GM08714 (cell line): ENCODE data around the gene APBA2.
"Not testable (repeated sequence)": the region's sequence is repeated elsewhere in the genome, so short reads cannot be mapped to it uniquely, and the experiment has no call there.

ENCODE experiments used
- H3K4me3 ChIP-seq: fragments of 200-500 bp; sonication (Bioruptor generic); 2 replicates; pipeline ENCODE4 v1.5.1; 2014; ENCODE audit warnings: mild to moderate bottlenecking, low read length, inconsistent platforms
- ZNF274 ChIP-seq: IDR thresholded peaks from 2 replicates; pipeline ENCODE4 v1.6.1; 2012; ENCODE audit warnings: mild to moderate bottlenecking, low read depth, low read length

APBA2 gene

DNA sequence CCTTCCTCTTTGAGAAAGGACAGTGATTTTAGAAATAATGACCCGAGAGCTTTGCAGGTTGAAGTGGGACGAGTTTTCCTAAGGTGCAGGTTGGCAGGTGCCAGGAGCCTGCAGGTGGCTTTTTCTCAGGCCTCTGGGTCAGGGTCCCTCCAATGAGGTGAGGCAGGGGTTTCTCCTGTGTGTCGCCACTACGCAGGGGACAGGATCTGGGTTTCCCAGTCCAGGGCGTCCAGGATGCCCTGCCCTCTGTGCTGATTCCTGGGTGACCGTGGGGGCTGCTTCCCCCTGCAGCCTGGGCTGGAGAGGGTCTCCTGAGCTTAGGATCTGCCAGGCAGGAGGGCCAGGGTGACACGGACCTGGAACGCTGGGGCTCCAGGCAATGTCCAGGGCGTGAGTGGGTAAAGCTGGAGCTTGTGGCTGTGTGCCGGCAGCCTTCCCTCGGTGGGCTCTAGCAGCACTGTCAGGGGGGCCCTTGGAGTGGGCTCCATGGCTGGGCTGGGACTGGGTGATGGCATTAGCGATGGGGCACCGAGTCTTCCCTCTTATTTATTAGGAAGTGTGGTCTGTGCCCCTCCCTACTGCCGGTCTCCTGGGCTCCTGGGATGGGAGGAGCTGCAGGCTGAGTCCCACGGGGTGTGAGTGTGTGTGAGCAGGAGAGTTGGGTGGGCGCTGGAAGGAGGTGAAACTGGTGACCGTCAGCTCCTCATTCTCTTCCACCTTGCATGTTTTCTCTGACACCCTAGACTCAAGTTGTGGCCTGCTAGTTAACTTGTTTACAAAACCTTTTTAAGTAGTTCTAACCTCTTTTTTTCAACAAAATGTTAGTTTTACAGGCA, 1.8 kb downstream of the APBA2 start:
- H3K4me3 ChIP-seq: no peak overlapping the region

DNA sequence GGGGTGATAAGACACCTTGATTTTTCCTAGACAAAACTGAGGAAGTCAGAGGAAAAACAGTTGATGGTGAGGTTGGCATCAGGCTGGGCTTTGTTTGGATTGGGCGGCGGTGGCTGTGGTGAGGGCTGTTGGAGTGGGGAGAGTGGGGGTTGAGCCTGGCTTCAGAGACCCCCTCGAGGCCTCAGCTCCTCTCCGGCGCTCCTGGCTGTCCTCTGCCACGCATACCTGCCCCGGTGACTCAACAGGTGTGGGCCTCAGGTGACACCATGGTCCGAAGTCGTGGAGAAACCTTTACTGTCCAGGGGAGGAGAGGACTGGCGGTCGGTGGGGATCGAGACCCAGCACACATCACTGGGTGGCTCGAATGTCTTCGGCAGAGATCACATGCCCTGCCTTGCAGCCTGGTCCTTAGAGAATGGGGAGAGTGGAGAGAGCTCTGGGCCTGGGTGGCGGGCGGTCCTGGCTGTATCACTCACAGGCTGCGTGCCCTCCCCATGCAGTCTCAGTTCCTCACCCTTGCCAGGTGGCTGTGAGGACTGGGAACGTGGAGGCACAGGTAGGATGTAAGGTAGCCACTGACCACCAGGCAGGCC, 2.6 kb downstream of the APBA2 start:
- TF ChIP-seq ZNF274: no peak
- H3K4me3 ChIP-seq: no peak overlapping the region

More for the DNA sequence above, 1.8 kb downstream of the APBA2 start:
- TF ChIP-seq ZNF274: no peak

- TF ChIP-seq ZNF274: no peak
- no peak overlapping the region for H3K4me3 ChIP-seq
These were observed 3.1 kb downstream of the APBA2 start for GRCh38 chr15:28888900-28889299.

- no peak for TF ChIP-seq ZNF274
- H3K4me3 ChIP-seq: no peak overlapping the region
These were observed 3.6 kb downstream of the APBA2 start for GRCh38 chr15:28889346-28889745.

GRCh38 chr15:28889871-28890270, 4.1 kb downstream of the APBA2 start:
- not testable (repeated sequence) for H3K4me3 ChIP-seq

DNA sequence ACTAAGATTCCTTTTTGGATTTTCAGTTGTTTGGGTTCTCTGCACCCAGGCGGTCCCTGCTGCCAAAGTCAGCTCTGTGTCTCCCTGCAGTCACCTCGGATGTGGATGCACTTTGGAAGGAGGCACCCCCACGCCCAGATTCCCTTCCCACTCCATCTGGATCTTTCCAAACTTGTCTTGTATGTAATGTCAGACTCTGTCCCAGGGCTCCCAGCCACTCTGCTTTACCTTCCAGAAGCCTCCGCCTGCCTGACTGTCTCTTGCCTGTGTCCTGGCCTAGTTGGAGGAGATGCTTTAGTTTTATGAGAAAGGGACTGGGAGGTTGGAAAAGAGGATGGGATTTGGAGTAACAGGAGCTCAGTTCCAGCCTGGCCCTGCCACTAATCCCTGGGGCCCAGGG, 4.5 kb downstream of the APBA2 start:
- H3K4me3 ChIP-seq: not testable (repeated sequence)

DNA sequence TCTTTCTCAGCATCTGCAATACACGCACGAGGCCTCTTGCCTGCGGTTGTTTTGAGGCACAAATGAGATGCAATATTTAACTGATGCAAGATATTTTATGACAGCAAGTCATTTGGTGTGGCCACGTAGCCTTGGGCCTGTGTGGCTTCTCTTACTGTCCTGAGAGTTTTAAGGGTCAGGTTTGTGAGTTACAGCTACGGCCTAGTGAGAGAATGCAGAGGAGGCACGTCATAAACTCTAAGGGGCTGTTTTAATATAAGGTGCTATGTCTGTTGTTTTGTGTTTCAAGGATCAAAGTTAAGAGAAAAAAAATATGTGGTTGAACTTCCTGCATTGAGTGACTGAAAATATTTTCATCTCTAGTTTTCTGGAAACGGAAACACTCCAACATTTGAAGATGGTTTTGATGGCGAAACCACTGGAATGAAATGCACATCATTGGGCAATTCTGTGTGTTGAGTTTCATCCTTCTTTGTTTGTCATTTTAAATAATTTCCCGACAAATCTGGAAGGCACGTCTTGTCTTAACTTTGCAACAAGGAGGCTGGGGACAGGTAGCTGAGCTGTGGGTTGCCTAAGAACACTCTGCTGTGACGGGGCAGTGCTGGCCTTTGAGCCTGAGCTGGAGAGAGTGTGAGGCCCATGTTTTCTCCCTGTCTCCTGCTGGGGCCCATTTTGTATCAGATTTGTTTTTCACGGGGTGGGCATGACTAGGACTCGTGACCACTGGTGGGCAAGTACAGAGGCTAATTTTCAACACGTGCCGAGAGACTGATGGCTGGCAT, 5.1 kb downstream of the APBA2 start:
- no peak for TF ChIP-seq ZNF274
- no peak overlapping the region for H3K4me3 ChIP-seq

DNA sequence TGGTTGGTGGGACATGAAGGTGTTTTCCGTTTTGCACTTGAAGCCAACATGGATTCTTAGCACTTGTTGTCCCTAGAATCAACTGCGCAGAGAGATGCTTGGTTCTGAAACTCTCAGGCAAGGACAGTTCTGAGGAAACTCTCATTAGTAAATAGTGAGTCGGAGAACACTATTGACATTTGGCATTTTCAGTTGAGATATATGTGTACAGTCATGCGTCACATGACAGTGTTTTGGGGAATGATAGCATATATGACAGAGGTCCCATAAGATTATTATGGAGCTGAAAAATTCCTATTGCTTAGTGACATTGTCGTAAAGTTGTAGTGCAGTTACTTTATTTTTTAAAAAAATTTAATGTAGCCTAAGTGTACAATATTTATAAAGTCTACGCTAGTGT, 5.8 kb downstream of the APBA2 start:
- no peak overlapping the region for H3K4me3 ChIP-seq
- TF ChIP-seq ZNF274: no peak

- no peak overlapping the region for H3K4me3 ChIP-seq
- TF ChIP-seq ZNF274: no peak
These were observed 7.2 kb downstream of the APBA2 start for GRCh38 chr15:28892789-28893610.

DNA sequence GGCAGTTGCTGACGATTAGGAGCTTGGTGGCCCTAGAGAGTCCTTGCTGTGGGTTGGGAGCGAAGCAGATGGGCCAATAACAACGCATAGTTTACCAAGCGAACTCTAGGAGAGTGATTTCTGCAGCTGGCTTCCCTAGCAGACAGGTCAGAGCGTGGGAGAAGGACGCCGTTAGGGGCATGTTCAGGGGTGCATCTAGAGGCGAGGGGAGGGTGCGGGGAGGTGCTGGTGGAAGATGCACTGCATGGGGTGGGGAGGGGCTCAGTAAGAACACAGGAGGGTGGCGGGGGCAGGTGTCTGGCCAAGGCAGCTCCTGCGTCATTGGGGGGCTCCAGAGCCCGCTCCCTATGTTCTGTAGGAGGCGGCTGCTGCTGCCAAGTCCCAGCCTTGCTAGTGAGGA, 8.9 kb downstream of the APBA2 start:
- no peak for TF ChIP-seq ZNF274
- no peak overlapping the region for H3K4me3 ChIP-seq

- no peak overlapping the region for H3K4me3 ChIP-seq
- no peak for TF ChIP-seq ZNF274
These were observed 9.4 kb downstream of the APBA2 start for GRCh38 chr15:28895146-28895545.

DNA sequence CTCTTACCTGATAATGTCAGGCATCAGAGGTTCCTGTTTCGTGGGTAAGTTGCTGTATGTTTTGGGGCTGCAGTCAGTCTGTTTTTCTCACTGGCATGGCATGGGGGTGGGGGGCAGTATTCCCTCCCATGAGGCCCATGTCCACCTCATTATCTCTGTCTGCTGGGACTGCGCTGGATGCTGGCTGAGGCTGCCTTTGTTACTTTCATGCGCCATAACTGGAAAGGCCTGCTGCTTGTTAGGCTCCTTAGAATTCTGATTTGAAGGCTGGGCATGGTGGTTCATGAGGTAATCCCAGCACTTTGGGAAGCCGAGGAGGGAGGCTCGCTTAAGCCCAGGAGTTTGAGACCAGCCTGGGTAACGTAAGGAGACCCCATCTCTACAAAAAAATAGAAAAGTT, 9.8 kb downstream of the APBA2 start:
- H3K4me3 ChIP-seq: no peak overlapping the region
- TF ChIP-seq ZNF274: no peak

- no peak overlapping the region for H3K4me3 ChIP-seq
- no peak for TF ChIP-seq ZNF274
These were observed 11.2 kb downstream of the APBA2 start for GRCh38 chr15:28896951-28897350.

DNA sequence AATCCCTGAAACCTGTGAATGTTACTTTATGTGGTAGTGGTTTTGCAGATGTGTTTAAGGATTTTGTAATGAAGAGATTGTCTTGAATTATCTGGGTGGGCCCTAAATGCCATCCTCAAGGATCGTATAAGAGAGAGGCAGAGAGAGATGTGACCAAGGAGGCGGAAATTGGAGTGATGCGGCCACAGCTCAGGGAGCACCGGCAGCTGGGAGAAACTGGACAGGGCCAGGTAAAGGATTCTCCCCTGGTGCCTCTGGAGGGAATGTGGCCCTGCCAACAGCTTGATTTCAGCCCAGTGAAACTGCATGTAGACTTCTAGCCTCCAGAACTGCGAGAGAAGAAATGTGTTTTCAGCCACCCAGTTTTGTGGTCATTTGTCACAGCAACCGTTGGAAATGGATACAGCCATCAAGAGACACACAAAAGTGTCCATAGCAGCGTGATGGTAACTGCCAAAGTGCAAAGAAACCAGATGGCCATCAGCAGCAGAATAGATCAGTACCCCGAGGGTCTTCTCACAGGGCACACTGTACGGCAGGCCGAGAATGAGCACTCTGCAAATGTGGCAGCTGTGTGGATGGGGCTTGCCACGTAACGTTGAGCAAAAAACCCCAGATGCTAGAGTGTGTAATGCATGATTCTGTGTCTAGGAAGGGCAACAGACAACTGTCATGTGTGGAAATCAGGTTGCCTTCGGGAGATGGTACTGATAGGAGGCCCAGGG, 12.2 kb downstream of the APBA2 start:
- H3K4me3 ChIP-seq: no peak overlapping the region
- TF ChIP-seq ZNF274: no peak
